GM18858 (cell line): ENCODE data around the gene RBM15.

ENCODE experiments used
- ATAC-seq: cut with Tn5 transposase; IDR thresholded peaks from one replicate; pipeline ENCODE4 v1.9.1; 2021; ENCODE audit not compliant: unreplicated experiment

RBM15 gene

DNA sequence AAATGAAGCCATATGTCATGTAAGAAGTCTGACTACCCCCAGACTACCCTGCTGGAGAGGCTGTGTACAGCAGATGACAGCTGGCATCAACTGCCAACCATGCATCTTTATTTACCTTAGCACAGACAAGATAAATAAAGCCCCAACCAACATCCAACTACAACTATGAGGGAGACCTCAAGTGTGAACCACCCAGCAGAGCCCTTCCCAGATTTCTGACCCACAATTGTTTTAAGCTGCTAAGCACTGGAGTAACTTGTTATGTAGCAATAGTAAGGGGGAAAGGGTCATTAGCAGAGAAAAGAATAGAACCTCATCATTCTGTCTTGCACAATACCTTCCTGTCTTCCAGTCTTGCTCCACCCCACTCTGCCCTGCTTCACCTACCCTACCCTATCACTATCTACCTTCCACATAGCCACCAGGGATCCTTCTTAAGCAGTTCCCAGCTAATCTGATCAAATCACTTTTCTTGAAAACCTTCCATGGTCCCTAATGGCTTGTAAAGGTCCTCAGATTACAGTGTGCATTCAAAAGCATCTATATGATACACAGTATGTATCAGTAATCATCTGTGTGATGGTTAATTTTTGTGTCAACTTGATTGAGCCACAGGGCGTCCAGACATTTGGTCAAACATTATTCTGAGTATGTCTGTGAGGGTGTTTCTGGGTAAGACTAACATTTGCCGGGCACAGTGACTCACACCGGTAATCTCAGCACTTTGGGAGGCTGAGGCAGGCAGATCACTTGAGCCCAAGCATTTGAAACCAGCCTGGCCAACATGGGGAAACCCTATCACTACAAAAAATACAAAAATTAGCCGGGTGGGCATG is 19.6 kb upstream of the RBM15 start:
- no peak for ATAC-seq

DNA sequence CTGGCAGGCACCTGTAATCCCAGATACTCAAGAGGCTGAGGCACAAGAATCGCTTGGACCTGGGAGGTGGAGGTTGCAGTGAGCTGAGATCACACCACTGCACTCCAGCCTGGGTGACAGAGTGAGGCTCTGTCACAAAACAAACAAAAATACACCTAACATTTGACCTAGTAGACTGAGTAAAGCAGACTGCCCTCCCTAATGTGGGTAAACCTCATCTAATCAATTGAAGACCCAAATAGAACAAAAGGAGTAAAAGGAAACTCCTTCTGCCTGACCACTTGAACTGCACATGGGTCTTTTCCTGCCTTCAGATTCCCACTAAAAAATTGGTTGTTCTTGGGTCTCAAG is 19.0 kb upstream of the RBM15 start:
- ATAC-seq: no peak

DNA sequence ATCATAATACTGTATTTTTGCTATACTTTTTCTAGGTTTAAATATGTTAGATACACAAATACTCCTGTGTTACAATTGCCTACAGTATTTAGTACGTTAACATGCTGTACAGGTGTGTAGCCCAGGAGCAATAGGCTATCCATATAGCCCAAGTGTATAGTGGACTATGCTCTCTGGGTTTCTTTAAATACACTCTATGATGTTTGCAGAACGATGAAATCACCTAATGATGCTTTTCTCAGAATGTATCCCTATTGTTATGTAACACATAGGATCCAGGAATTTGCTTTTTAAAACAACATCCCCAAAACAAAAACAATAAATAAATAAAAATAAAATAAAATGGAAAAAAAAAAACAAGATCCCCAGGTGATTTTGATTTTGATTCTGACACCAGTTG is 18.1 kb upstream of the RBM15 start:
- no peak for ATAC-seq

DNA sequence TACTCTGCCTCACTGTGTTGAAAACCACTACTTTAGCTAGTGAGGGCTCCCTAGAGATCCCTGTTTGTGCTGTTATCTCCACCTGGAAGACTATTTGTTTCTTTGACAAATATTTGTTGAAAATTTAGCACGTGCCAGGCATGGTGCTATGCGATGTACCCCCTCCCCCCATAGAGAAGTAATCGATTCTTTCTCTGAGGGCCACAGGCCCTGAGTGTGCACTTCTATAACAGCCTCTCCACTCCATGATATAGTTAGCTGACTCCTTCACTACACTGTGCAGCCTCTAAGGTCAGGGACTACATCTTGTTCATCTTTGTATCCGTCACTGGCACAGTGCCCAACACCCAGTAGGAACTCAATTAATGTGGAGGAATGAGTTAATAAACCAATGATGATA is 17.3 kb upstream of the RBM15 start:
- ATAC-seq: no peak

DNA sequence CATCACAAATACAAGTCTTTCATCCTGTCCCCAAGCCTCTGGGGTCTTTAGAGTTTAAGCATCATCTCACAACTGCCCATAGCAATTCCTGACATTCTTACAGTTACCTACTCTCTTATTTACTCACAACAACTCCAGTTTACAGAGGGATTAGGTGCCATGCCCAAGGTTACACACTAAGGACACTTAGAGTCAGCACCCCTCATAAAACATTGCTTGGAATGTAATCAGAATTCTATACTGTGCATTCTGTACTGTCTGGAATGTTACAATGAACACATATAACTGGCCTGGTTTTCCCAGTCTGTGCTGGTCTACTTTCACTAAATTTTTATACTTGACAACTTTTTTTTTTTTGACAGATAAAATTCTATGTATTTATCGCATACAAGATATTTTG is 14.5 kb upstream of the RBM15 start:
- ATAC-seq: no peak

DNA sequence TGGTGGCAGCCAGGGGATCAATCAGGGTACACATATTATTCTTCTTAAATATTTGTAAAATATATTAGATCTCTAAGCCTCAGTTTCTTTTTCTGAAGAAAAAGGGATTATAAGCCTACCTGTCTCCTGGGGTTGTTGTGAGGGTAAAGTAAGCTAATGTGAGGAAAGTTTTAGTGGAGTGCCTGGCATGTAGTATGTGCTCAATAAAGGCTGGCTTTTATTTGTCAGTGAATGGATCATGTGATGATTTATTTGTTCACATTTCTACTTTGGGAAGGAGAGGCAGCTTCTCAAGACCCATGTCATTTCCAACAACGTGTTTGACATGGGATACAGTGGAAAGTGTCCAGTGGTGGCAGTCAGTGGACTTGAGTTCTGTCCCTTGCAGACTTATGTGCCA is 12.4 kb upstream of the RBM15 start:
- ATAC-seq: no peak

DNA sequence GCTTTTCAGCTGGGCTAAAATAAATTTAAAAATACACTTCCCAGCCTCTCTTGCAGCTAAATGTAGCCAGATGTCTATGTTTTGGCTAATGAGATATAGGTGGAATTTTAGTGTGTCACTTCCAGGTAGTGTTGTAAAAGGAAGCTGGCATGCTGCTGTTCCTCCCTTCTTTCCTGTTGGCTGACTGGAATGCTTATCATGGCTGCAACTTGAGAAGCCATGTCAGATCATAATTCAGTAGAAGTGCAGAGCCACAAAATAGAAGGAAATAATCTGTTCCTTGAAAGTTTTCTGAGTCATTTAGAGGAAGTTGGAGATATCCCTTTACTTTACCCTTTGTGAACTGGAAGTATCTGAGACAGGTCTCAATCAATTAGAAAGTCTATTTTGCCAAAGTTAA is 10.9 kb upstream of the RBM15 start:
- ATAC-seq: no peak

DNA sequence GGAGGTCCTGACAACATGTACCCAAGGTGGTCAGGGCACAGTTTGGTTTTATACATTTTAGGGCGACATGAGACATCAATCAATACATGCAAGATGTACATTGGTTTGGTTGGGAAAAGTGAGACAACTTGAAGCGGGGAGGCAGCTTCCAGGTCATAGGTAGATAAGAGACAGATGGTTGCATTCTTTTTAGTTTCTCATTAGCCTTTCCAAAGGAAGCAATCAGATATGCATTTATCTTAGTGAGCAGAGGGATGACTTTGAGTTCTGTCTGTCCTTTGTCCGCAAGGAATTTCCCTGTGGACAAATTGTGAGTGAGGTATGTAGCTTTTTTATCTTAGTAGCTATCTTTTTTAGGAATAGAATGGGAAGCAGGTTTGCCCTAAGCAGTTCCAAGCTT is 10.5 kb upstream of the RBM15 start:
- ATAC-seq: no peak

DNA sequence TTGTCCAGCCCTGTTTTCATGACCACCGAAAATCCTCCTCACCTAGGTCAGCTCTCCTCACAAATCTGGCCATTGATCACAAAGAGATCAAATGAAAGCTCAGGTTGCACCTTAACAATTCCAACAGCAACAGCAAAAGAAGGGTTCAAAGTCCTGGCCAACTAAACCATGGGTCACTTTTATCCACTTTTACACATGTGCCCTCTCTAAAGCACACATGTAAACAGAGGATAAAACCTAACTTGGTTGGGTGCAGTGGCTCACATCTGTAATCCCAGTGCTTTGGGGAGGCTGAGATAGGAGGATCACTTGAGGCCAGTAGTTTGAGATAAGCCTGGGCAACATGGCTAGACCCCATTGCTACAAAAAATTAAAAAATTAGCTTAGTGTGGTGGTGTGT is 3.9 kb upstream of the RBM15 start:
- ATAC-seq: no peak

DNA sequence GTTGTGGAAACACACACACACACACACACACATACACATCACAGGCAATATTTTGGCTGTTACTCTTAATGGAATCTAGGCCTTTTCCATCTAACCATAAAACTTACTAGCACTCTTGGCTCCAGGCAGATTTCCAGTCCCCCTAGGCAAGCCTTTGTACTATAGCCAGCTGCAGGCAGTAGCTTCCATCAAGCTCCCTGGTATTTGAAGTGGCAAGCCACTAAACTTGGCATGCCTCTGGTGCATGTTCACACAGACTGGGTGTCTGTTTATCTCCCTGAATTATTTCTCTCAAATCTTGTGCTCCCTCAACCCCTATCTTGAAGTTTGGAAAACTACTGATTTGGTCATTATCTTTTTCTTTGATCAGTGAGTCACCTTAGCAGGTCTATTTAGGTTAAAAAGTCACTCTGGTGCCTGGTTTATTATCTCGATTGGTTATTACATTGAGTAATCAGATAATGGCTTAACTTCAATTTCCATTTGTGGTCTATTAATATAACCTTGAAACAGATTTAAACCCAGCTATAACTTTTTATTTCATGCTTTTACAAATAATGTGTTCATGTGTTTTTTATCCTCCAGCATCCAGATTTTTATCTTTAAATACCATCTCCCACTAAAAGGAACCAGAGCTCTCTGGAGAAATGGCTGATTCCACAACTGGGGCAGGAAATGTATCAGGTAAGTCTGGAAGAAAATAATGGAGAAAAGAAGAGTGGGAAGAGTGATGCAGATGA is 2.7 kb upstream of the RBM15 start:
- no peak for ATAC-seq

DNA sequence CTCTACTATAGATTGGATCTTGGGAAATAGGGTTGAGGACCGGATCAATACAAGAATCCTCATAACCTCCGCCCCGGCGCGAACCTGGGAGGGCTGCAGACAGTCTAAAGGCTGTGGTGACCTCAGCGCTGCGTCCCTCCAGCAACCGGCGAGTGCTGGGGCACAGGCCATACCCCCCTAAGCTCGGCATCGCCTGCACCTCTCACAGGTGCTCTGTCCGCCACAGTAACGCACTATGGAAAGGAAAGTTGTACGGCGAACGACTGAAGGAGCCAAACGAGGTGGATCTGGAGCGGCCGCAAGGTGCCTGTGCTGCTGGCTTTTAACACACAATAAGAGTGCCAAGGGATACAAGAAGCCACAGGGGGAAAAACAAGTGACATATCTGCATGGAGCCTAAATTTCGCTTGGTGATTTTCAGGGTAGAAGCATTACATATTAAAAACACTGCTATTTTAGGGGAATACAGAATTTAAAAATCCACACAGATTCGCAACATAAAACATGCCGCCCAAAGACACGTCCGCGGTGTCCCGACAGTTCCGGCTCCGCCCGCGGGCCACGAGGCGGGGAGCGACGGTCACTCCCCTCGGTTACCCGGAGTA is 1.4 kb upstream of the RBM15 start:
- ATAC-seq: no peak

DNA sequence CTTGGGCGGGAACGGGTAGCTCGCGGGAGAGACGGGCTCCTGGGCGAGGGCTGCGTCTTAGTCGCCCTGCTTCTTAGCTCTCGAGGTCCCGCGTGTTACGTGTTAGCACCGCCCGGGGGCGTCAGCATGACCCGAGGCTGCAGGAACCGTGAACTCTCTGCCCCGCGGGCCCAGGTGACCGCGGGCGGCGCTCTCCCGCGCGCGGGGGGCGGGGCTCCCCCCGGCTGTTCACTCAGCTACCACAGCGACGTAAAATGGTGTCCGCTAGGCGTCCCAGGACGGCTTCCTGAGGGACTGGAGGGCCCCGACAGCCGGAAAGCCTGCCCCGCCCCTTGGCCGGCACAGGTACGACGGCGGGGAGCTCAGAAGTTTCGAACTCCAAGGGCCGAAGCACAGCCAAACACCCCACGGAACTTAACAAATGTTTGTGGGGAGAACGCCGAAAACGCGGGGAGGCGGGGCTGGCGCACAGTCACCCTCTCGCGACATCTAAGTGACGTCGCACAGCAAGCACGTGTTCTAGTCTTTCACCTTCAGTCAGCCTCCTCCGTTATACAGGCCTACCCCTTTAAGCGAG is 780 bp upstream of the RBM15 start:
- ATAC-seq: peak; percentile 53

DNA sequence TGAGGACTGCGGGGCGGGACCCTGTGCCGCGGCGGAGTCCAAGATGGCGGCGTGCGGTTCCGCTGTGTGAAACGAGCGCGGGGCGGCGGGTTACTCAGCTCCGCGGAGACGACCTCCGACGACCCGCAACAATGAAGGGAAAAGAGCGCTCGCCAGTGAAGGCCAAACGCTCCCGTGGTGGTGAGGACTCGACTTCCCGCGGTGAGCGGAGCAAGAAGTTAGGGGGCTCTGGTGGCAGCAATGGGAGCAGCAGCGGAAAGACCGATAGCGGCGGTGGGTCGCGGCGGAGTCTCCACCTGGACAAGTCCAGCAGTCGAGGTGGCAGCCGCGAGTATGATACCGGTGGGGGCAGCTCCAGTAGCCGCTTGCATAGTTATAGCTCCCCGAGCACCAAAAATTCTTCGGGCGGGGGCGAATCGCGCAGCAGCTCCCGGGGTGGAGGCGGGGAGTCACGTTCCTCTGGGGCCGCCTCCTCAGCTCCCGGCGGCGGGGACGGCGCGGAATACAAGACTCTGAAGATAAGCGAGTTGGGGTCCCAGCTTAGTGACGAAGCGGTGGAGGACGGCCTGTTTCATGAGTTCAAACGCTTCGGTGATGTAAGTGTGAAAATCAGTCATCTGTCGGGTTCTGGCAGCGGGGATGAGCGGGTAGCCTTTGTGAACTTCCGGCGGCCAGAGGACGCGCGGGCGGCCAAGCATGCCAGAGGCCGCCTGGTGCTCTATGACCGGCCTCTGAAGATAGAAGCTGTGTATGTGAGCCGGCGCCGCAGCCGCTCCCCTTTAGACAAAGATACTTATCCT is 430 bp downstream of the RBM15 start:
- ATAC-seq: no peak

DNA sequence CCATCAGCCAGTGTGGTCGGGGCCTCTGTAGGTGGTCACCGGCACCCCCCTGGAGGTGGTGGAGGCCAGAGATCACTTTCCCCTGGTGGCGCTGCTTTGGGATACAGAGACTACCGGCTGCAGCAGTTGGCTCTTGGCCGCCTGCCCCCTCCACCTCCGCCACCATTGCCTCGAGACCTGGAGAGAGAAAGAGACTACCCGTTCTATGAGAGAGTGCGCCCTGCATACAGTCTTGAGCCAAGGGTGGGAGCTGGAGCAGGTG is 961 bp downstream of the RBM15 start:
- no peak for ATAC-seq

DNA sequence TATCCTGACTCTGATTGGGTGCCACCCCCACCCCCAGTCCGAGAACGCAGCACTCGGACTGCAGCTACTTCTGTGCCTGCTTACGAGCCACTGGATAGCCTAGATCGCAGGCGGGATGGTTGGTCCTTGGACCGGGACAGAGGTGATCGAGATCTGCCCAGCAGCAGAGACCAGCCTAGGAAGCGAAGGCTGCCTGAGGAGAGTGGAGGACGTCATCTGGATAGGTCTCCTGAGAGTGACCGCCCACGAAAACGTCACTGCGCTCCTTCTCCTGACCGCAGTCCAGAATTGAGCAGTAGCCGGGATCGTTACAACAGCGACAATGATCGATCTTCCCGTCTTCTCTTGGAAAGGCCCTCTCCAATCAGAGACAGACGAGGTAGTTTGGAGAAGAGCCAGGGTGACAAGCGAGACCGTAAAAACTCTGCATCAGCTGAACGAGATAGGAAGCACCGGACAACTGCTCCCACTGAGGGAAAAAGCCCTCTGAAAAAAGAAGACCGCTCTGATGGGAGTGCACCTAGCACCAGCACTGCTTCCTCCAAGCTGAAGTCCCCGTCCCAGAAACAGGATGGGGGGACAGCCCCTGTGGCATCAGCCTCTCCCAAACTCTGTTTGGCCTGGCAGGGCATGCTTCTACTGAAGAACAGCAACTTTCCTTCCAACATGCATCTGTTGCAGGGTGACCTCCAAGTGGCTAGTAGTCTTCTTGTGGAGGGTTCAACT is 2.1 kb downstream of the RBM15 start:
- ATAC-seq: no peak

DNA sequence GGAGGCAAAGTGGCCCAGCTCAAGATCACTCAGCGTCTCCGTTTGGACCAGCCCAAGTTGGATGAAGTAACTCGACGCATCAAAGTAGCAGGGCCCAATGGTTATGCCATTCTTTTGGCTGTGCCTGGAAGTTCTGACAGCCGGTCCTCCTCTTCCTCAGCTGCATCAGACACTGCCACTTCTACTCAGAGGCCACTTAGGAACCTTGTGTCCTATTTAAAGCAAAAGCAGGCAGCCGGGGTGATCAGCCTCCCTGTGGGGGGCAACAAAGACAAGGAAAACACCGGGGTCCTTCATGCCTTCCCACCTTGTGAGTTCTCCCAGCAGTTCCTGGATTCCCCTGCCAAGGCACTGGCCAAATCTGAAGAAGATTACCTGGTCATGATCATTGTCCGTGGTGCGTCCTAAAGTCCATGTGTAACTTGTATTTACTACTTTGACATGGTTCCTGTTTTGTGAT is 2.7 kb downstream of the RBM15 start:
- ATAC-seq: no peak

DNA sequence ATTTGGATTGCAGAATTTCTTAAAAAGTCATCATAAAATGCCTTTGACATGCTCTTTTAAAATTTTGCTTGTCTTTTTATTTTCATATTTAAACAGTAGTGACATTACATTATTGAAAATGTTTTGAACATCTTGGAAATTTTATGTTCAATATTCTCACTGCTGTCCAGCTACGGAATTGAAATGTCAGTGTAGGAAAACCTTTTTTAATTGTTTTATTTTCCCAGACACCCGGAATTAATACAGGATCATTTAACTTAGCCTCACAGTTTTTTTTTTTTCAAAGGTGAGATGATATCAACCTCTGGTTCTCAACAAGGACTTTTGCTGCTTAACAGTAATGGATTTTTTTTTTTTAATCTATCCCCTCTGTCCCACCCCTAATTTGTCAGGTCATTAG is 4.1 kb downstream of the RBM15 start:
- no peak for ATAC-seq

DNA sequence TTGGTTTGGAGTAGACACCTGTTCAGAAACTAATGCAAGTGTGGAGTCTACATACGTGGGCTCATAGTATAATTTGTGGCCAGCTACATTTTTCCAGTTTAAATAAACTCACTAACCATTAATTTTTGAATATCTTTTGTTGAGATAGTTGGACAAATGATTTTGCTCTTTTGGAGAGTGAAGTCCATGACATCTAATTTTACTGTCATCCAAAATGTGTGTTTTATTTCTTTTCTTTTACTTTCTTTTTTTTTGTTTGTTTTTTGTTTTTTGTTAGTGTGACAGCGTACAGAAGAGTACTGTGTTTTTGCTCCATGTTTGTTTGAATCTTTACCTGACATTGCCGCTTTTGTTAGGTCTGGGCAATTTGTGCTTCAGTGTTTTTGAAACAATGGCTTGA is 5.0 kb downstream of the RBM15 start:
- no peak for ATAC-seq

DNA sequence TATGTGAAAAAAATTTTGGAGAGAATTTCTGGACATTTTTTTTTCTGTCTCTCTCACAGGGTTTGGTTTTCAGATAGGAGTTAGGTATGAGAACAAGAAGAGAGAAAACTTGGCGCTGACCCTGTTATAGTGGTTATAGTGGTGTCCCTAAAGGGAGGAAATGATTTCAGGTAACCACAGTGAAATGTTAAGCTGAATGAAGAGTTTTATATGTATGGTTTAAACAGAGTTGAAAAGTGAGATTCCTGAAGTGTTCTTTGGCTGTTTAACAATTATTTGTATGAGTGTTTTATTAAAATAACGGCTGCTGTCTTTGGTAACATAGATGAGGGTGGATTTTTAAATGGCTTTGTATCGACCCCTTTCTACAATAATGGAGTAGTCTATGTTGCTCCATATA is 6.3 kb downstream of the RBM15 start:
- ATAC-seq: no peak

DNA sequence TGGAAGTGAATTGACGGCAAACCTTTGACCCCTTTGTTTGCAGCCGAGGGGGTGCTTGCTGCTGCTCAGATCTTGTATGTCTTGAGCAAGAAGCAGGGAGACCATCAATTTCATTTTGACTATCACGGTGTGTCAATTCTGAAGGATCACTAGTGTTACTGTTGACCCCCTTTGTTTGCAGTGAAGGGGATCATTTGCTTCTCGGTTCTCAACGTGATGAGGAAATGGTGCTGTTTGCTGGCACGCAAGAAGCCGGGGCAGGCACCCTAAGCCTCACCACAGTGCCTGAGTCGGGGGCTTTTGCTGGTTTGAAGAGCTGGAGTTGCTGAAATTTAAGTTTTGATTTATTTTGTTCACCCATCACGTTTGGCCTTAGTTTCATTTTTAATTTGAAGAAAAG is 7.5 kb downstream of the RBM15 start:
- ATAC-seq: no peak
